Body of pancreas (tissue), 4 donors: ENCODE results near the gene ANKRD6. TPM values are rescaled to one million over a fixed set of nuclear protein-coding genes. Genes with fewer than 3 reads are reported as not detected.

Experiments
- ATAC-seq: fragments of 150-250 bp; one replicate; pipeline ENCODE4 v1.9.1; 2016
- DNase-seq, 4 donors: peaks; one replicate each; pipeline ENCODE4 v3.0.0-alpha.2; 2019
- H3K27ac ChIP-seq, 4 donors: fragments of 200-600 bp; sonication (generic); 1 replicate in 3 of 4; 2 replicates in 1 of 4; pipeline versions ENCODE4 v1.5.1 to v1.6.1; 2016 to 2019; ENCODE audit warnings: mild to moderate bottlenecking in 1 of 4, mixed read lengths in 1 of 4, moderate library complexity in 1 of 4
- H3K27me3 ChIP-seq, 2 donors: fragments of 200-600 bp; sonication (generic); one replicate each; pipeline ENCODE4 v1.6.0; 2016; ENCODE audit warnings: mild to moderate bottlenecking in 1 of 2
- H3K36me3 ChIP-seq, 2 donors: fragments of 200-600 bp; sonication (generic); replicated peaks in 1 of 2; 2 replicates each; pipeline ENCODE4 v1.5.1; 2016; ENCODE audit warnings: low read depth in 2 of 2; ENCODE audit not compliant: insufficient read depth in 1 of 2
- H3K4me1 ChIP-seq: fragments of 200-600 bp; sonication (generic); one replicate; pipeline ENCODE4 v1.6.0; 2016
- H3K4me3 ChIP-seq, 2 donors: fragments of 200-600 bp; sonication (generic); 1 replicate in 1 of 2; 2 replicates in 1 of 2; pipeline ENCODE4 v1.5.1; 2016 to 2019
- H3K9me3 ChIP-seq, 3 donors: fragments of 200-600 bp; sonication (generic); 1 replicate in 2 of 3; 2 replicates in 1 of 3; pipeline ENCODE4 v1.5.1; 2016
- POLR2A ChIP-seq, 3 donors: fragments of 450-650 bp; IDR thresholded peaks; one replicate each; pipeline ENCODE4 v1.6.1; 2016; ENCODE audit warnings: antibody characterized with exemption in 3 of 3, mild to moderate bottlenecking in 2 of 3
- WGBS, 2 donors: methylation state at CpG; one replicate each; pipeline ENCODE4 v1.1.5; 2017; 5-methylcytosine and 5-hydroxymethylcytosine counted together
- intact Hi-C: fragments of 100-400 bp; cut with DNase I; formaldehyde crosslinking; loops from one replicate; pipeline ENCODE4 v1.15.1; 2023
- total RNA-seq, 2 donors: library from RNA; depleted of rRNA; stranded (reverse); fragments of >200 nt; gene quantifications; one replicate each; pipeline ENCODE4 v1.1.0, GENCODE V29; 2016
- TF ChIP-seq, protein P1 (sequence below), 7 experiments: fragments of 450-650 bp in 4 of 7; fragments of 200-600 bp in 3 of 7; sonication (generic) in 3 of 7; IDR thresholded peaks; one replicate each; pipeline ENCODE4 v1.5.1; 2016 to 2019; ENCODE audit warnings: antibody characterized with exemption in 7 of 7

The ANKRD6 gene
- total RNA-seq, 2 donors from 2014 or later, result 16.9 to 21.4 TPM

- Histone ChIP-seq H3K27ac (no peak overlapping the region), H3K36me3 (no peaks in the 10 kb centered on the region), H3K4me3 (no peak overlapping the region), H3K27me3 (no peaks in the 10 kb centered on the region), H3K9me3 (no peaks in the 10 kb centered on the region), H3K4me1 (no peaks in the 10 kb centered on the region)
- ATAC-seq (no peak), DNase-seq (no peak)
- intact Hi-C loops, result no loop called here
- TF ChIP-seq, protein P1, sequence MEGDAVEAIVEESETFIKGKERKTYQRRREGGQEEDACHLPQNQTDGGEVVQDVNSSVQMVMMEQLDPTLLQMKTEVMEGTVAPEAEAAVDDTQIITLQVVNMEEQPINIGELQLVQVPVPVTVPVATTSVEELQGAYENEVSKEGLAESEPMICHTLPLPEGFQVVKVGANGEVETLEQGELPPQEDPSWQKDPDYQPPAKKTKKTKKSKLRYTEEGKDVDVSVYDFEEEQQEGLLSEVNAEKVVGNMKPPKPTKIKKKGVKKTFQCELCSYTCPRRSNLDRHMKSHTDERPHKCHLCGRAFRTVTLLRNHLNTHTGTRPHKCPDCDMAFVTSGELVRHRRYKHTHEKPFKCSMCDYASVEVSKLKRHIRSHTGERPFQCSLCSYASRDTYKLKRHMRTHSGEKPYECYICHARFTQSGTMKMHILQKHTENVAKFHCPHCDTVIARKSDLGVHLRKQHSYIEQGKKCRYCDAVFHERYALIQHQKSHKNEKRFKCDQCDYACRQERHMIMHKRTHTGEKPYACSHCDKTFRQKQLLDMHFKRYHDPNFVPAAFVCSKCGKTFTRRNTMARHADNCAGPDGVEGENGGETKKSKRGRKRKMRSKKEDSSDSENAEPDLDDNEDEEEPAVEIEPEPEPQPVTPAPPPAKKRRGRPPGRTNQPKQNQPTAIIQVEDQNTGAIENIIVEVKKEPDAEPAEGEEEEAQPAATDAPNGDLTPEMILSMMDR (IDR thresholded peaks at IDR 0.05), result no peak
- TF ChIP-seq POLR2A (IDR thresholded peaks at IDR 0.05), result no peak
- WGBS, 2 donors, result 86 to 93% methylated on average over 2 of the region's 2 CpGs
Observed at GRCh38 chr6:89454300-89454699, 21.3 kb downstream of the ANKRD6 start.

GRCh38 chr6:89458704-89459103 is 25.8 kb downstream of the ANKRD6 start:
- Histone ChIP-seq H3K36me3 (no peaks in the 10 kb centered on the region), H3K27me3 (no peaks in the 10 kb centered on the region), H3K27ac (no peak overlapping the region), H3K4me1 (no peaks in the 10 kb centered on the region), H3K9me3 (no peaks in the 10 kb centered on the region), H3K4me3 (no peak overlapping the region)
- no peak for DNase-seq
- 92 to 96% methylated on average over 3 to 5 of the region's 5 CpGs for WGBS, 2 donors
- intact Hi-C loops, result no loop called here
- ATAC-seq, result no peak
- TF ChIP-seq, protein P1 (IDR thresholded peaks at IDR 0.05), result no peak
- no peak for TF ChIP-seq POLR2A (IDR thresholded peaks at IDR 0.05)

DNA sequence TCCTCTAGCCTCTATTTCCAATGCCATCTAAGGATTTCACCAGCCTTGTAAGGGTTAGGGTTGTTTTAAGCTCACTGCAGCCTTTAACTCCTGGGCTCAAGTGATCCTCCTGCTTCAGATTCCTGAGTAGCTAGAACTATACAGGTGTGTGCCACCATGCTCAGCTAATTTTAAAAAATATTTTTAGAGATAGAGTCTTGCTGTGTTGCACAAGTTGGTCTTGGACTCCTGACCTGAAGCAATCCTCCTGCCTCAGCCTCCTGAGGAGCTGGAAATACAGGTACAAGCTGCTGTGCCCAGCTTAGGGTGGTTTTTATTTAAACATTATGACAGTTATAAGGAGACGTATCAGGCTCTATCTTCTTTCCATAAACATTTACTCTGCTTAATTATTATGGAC is 26.5 kb downstream of the ANKRD6 start:
- DNase-seq, result no peak
- Histone ChIP-seq H3K36me3 (no peaks in the 10 kb centered on the region), H3K27me3 (no peaks in the 10 kb centered on the region), H3K4me1 (no peaks in the 10 kb centered on the region), H3K4me3 (no peak overlapping the region), H3K27ac (no peak overlapping the region), H3K9me3 (no peaks in the 10 kb centered on the region)
- no peak for TF ChIP-seq POLR2A (IDR thresholded peaks at IDR 0.05)
- TF ChIP-seq, protein P1 (IDR thresholded peaks at IDR 0.05), result no peak
- intact Hi-C loops, result no loop called here
- WGBS, 2 donors, result 47 to 74% methylated on average over 1 of the region's 1 CpG
- ATAC-seq, result no peak

DNA sequence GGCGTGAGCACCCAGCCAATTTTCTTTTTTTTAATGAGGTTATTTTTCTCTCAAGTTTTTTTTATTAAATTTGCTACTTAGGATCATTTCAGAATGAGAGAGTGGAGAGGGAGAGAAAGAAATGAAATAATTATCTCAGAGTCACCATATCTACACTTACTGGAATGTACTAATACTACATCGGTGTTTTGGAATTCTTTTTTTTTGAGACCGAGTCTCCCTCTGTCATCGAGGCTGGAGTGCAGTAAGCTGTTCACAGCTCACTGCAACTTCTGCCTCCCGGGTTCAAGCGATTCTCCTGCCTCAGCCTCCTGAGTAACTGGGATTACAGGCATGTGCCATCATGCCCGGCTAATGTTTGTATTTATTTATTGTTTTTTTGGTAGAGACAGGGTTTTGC is 27.8 kb downstream of the ANKRD6 start:
- no peak for DNase-seq
- H3K4me1 ChIP-seq, result no peaks in the 10 kb centered on the region
- H3K9me3 ChIP-seq, result no peaks in the 10 kb centered on the region
- H3K27ac ChIP-seq, result no peak overlapping the region
- no peak for ATAC-seq
- no peaks in the 10 kb centered on the region for H3K36me3 ChIP-seq
- H3K4me3 ChIP-seq, result no peak overlapping the region
- TF ChIP-seq, protein P1 (IDR thresholded peaks at IDR 0.05), result no peak
- no peak for TF ChIP-seq POLR2A (IDR thresholded peaks at IDR 0.05)
- intact Hi-C loops, result no loop called here
- H3K27me3 ChIP-seq, result no peaks in the 10 kb centered on the region
- 73 to 84% methylated on average over 7 of the region's 7 CpGs for WGBS, 2 donors

- ATAC-seq, result no peak
- 88 to 95% methylated on average over 2 of the region's 2 CpGs for WGBS, 2 donors
Observed at GRCh38 chr6:89462503-89462902, 29.6 kb downstream of the ANKRD6 start.

More at GRCh38 chr6:89462503-89462902, 29.6 kb downstream of the ANKRD6 start:
- Histone ChIP-seq H3K27ac (no peak overlapping the region), H3K27me3 (no peaks in the 10 kb centered on the region), H3K9me3 (no peaks in the 10 kb centered on the region), H3K4me1 (no peaks in the 10 kb centered on the region), H3K4me3 (no peak overlapping the region), H3K36me3 (no peaks in the 10 kb centered on the region)
- intact Hi-C loops, result no loop called here
- DNase-seq, result no peak
- TF ChIP-seq, protein P1 (IDR thresholded peaks at IDR 0.05), result no peak
- no peak for TF ChIP-seq POLR2A (IDR thresholded peaks at IDR 0.05)
